GM20431 (cell line): ENCODE data around the gene EMX2.

Experiments
- in situ Hi-C: fragments of 300-500 bp; cut with MseI, MboI; formaldehyde crosslinking; loops from one replicate; pipeline ENCODE4 v1.15.0; 2020; ENCODE audit warnings: low sequenced_read_pairs; ENCODE audit not compliant: unreplicated experiment

EMX2 gene

DNA sequence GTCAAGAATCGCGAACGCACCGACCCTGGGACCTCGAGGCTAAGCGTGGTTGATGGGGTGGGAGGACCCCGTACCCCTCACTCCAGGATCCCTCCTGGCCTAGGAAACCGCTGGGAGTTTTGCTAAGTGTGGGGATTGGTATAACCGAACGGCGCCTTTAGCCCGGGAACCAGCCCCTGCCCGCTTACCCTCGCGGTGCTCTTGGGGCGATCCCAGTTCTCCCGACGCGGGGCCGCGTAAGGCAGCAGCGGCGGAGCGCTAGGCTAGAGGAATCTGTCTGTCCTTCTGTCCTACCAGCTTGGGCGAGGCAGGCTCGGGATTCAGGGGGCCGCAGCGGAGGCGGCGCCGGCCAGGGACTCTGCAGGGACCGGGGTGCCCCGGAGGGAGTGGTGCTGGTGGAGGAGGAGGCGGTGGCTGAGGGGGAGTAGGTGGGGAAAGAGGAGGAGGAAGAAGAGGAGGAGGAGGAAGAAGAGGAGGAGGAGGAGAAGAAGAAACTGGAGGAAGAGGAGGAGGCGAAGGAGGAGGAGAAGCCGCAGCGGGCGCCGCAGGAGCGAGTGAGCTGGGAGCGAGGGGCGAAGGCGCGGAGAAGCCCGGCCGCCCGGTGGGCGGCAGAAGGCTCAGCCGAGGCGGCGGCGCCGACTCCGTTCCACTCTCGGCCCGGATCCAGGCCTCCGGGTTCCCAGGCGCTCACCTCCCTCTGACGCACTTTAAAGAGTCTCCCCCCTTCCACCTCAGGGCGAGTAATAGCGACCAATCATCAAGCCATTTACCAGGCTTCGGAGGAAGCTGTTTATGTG, 439 bp upstream of the EMX2 start:
- in situ Hi-C loops: no loop called here

DNA sequence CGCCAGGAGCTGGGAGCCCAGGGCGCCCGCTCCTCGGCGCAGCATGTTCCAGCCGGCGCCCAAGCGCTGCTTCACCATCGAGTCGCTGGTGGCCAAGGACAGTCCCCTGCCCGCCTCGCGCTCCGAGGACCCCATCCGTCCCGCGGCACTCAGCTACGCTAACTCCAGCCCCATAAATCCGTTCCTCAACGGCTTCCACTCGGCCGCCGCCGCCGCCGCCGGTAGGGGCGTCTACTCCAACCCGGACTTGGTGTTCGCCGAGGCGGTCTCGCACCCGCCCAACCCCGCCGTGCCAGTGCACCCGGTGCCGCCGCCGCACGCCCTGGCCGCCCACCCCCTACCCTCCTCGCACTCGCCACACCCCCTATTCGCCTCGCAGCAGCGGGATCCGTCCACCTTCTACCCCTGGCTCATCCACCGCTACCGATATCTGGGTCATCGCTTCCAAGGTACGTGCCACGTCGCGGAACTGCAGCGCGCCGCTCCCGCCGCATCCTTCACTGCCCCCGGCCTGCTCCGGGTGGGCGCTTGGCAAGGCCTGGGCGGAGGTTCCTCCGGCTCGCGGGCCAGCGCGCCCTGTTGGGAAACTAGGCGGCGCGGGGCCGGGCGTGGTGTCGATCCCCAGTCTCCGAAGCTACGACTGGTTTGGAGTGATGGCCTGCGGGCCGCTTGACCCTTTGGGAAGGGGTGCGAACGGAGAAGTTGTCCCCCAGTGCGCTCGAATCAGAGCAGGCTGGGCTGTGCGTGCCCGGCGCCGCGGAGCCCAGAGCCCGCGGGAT, 868 bp downstream of the EMX2 start:
- in situ Hi-C loops: no loop called here

- in situ Hi-C loops: no loop called here
Measured at GRCh38 chr10:117544004-117544701, 1.6 kb downstream of the EMX2 start.

DNA sequence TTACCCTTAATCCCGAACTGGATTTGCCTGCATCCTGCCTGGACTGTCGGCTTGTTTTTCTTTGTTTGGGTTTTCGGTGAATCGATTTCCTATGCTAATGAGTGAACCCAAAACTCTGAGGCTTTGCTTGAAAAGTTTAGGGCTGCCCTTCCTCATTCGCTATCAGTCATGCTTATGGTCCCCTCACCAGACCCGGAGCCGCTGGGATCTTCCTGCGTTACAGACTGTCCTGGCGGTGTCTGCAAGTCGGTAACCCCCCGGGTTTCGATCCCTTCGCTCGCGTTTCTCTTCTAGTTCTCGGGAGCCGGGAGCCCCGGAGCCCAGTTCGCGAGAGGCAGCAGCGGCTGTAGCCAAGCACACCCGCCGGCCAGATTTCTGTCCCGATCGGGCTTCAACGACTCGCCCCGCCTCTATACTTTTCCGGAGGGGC, 2.2 kb downstream of the EMX2 start:
- in situ Hi-C loops: no loop called here

DNA sequence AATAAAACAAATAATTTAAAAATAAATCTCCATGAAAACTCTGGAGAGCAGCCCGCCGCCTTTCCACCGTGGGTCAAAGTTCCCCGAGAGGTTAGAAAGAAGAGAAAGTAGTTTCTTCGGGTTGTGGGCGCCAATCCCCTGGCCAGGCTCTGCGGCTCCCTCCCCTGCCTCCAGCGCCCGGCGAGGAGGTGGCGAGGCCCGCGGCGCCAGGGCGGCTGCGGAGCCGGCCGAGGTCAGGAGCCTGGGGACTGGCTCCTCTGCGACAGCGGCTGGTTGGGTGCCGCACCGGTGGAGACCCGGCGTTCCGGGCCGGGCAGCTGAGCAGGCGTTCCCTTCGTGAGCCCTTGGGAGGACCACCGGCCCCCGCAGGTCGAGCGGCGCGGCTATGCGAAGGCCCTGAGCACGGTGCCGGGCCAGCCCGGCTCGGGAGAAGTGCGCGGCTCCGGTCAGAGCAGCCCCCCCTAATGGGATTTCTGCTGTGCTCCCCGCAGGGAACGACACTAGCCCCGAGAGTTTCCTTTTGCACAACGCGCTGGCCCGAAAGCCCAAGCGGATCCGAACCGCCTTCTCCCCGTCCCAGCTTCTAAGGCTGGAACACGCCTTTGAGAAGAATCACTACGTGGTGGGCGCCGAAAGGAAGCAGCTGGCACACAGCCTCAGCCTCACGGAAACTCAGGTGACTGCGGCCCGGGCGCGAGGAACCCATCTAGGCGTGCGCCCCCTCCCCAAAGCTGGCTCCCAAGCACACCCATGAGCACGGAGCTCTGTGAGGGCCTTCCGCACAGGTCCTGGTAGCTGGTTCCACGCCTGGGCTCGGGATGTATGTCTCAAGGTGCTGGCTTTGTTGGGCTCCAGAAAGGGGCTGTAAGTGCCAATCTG, 2.8 kb downstream of the EMX2 start:
- in situ Hi-C loops: no loop called here

GRCh38 chr10:117546020-117546580, 3.6 kb downstream of the EMX2 start:
- in situ Hi-C loops: no loop called here

GRCh38 chr10:117546581-117547015, 4.1 kb downstream of the EMX2 start:
- in situ Hi-C loops: no loop called here

DNA sequence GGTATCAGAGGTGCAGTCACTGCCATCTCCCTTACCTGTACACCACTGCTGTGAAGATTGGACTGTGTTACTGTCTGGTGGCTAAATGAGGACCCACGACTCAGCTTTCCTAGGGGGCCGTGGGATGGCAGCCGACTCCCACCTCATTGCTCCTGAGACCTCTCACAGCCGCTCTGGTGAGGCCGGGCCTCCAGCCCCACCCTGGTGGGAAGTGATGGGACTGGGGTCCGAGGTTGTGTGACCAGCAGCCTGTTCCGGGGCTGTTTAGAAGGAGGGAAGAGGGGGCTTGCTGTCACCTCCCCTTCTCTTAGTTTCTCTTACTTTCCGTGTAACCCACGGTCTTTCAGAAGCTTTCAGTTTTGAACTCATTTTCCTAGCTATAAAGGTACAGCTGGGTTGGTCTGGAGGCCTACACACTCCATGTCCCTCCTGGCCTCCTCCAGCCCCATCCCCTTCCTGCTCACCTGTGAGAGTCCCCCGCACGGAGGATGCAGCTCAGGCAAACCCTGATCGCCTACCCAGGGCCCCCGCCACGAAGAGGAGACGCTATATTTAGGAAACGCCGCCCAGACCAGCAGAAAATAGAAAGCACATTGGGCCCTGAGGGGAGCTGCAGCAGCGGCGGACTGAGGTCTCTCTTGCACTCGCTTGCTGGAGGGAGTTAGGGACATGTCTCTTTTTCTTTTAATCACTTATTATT, 4.6 kb downstream of the EMX2 start:
- in situ Hi-C loops: no loop called here

- in situ Hi-C loops: no loop called here
Measured at GRCh38 chr10:117547716-117548668, 5.4 kb downstream of the EMX2 start.

DNA sequence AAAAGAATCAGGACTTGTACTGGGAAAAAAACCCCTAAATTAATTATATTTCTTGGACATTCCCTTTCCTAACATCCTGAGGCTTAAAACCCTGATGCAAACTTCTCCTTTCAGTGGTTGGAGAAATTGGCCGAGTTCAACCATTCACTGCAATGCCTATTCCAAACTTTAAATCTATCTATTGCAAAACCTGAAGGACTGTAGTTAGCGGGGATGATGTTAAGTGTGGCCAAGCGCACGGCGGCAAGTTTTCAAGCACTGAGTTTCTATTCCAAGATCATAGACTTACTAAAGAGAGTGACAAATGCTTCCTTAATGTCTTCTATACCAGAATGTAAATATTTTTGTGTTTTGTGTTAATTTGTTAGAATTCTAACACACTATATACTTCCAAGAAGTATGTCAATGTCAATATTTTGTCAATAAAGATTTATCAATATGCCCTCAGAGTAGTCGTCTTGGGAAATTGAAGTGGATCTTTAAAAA, 6.6 kb downstream of the EMX2 start:
- in situ Hi-C loops: no loop called here

GRCh38 chr10:117550076-117550475, 7.5 kb downstream of the EMX2 start:
- in situ Hi-C loops: no loop called here

GRCh38 chr10:117550599-117551329, 8.2 kb downstream of the EMX2 start:
- in situ Hi-C loops: no loop called here

GRCh38 chr10:117551330-117552155, 9.0 kb downstream of the EMX2 start:
- in situ Hi-C loops: no loop called here

GRCh38 chr10:117552156-117552631, 9.6 kb downstream of the EMX2 start:
- in situ Hi-C loops: no loop called here

DNA sequence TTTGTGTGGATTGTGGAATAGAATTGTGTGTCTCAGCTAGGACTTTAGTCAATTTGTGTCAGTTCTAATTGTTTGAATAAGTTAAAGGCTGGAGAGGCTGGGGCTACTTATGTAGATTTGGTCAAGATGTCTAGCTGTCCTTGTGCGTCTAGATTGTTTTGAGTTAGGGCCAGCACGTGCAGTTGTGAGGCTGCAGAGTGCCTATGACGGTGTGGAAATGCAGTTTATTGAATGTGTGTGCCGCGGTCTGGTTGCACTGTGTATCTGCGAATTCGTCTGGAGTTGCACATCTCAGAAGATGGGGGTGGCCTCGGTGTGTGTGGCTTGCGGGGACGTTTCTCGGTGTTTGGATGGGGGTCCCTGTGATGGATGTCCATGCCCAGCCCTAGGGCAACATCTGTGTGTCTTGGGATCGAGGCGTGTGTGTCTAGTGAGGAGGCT, 10.2 kb downstream of the EMX2 start:
- in situ Hi-C loops: no loop called here
